ENCODE results near the gene GPN3.

GPN3 gene

DNA sequence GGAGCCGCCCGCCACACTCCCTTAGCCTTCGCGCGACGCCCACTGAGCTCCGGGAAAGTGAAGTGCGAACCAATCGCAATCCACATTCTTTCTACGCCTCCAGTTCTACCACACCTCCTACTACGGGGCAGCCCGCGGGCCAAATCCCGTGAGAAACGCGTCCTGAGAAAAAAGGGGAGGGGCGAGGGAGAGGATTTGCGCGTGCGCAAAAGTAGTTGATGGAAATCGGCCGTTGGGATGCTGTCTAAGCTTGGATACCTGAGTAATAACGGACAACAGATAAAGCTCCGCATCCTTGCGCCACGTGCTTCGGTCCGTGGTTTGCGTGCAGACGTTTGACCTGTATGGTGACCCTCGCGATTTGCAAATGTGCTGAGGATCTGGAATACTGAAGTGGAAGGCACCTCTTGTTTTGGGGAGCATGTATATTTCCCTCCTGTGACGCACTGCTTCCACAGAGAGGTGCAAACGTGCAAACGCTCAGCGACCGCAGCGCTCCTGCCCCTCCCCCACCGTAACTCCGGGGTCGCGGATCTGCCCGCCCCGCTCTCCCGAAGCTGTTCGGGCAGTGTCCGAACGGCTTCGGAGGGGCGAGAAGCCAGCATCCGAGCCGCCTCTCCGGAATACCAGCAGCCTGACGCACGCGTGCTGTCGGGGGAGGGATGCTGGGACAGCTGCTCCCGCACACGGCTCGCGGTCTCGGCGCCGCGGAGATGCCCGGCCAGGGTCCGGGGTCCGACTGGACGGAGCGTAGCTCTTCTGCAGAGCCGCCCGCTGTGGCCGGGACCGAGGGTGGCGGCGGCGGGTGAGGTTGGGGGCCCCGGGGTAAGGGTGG lies at the start of gene GPN3, which contains the start of gene FAM216A:
Gene GPN3 (minus strand): TSS at position 44 of the 835 bp plus-strand sequence. CDS start 54 bp downstream, outside the sequence.
Gene FAM216A (plus strand): TSS at position 632 of the 835 bp plus-strand sequence. CDS start 31 bp downstream, at position 663.
- Histone ChIP-seq H3K4me2 (ENCODE audit: low read length) (peak within 1 kb of the TSS; percentile 77), H4K20me1 (ENCODE audit: insufficient read depth, low read length) (no peaks in the 10 kb centered on the region), H3K27me3 (ENCODE audit: insufficient read depth, low read length) (no peaks in the 10 kb centered on the region), H3K79me2 (ENCODE audit: insufficient read depth, low read length) (peaks cover 10% of the 10 kb centered on the region), H3K9ac (ENCODE audit: low read length) (peak within 1 kb of the TSS; percentile 99), H3K4me1 (ENCODE audit: insufficient read depth, low read length, severe bottlenecking) (peaks cover 17% of the 10 kb centered on the region), H3K4me3 (ENCODE audit: low read depth, low read length, poor library complexity, severe bottlenecking) (peak within 1 kb of the TSS; percentile 93), H3K9me3 (ENCODE audit: low read length) (no peaks in the 10 kb centered on the region), H2AFZ (ENCODE audit: low read length) (no peak within 1 kb of the TSS), H3F3A (ENCODE audit: insufficient read depth, low read length) (no peaks in the 10 kb centered on the region), H3K9me2 (ENCODE audit: low read depth, low read length) (no peaks in the 10 kb centered on the region), H3K27ac (ENCODE audit: low read depth, low read length, poor library complexity, severe bottlenecking) (peak within 1 kb of the TSS; percentile 91), H3K36me3 (ENCODE audit: insufficient read depth, low read length) (peaks cover 8% of the 10 kb centered on the region; the same call in 1 of the 2 replicates)
- TF ChIP-seq EZH2 (IDR thresholded peaks at IDR 0.05; ENCODE audit: borderline replicate concordance, low read length) (no peak), CTCF (IDR thresholded peaks at IDR 0.05; ENCODE audit: low read length) (no peak)

DNA sequence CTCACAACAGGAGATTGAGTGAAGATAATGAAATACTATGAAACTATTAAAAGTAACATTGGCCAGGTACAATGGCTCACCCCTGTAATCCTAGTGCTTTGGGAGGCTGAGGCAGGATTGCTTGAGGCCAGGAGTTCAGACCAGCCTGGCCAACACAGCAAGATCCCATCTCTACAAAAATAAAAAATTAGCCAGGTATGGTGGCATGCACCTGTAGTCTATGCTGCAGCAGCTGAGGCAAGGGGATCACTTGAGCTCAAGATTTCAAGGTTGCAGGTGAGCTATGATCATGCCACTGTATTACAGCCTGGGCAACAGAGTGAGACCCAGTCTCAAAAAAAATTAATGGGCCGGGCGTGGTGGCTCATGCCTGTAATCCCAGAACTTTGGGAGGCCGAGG lies 48.9 kb upstream of the GPN3 start:
- Histone ChIP-seq H3F3A (ENCODE audit: insufficient read depth, low read length) (no peaks in the 10 kb centered on the region), H3K9me2 (ENCODE audit: low read depth, low read length) (no peaks in the 10 kb centered on the region), H2AFZ (ENCODE audit: low read length) (no peak overlapping the region), H3K4me2 (ENCODE audit: low read length) (no peak overlapping the region), H3K27me3 (ENCODE audit: insufficient read depth, low read length) (no peaks in the 10 kb centered on the region), H3K4me1 (ENCODE audit: insufficient read depth, low read length, severe bottlenecking) (no peaks in the 10 kb centered on the region), H3K79me2 (ENCODE audit: insufficient read depth, low read length) (no peaks in the 10 kb centered on the region), H3K9me3 (ENCODE audit: low read length) (no peaks in the 10 kb centered on the region), H4K20me1 (ENCODE audit: insufficient read depth, low read length) (no peaks in the 10 kb centered on the region), H3K9ac (ENCODE audit: low read length) (no peak overlapping the region), H3K27ac (ENCODE audit: low read depth, low read length, poor library complexity, severe bottlenecking) (no peak overlapping the region), H3K36me3 (ENCODE audit: insufficient read depth, low read length) (no peaks in the 10 kb centered on the region), H3K4me3 (ENCODE audit: low read depth, low read length, poor library complexity, severe bottlenecking) (no peak overlapping the region)
- TF ChIP-seq EZH2 (IDR thresholded peaks at IDR 0.05; ENCODE audit: borderline replicate concordance, low read length): no peak
- no peak for TF ChIP-seq CTCF (IDR thresholded peaks at IDR 0.05; ENCODE audit: low read length)

DNA sequence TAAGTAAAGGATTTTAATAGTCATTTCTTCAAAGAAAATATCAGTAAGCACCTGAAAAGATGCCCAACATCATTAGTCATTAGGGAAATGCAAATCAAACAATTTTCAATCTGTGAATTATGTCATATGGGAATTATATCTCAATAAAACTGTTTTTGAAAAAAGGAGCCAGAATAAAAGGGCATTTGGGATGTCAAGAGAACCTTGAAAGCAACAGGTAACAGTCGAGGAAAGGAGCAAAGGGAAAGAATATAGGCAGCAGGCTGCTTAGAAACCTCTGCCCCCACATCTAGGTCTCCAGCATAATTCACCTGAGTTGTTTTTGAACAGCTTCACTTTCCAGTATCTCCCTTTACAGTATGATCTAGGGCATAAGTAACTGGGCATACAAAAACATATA lies 46.3 kb upstream of the GPN3 start:
- no peak overlapping the region for H2AFZ ChIP-seq (ENCODE audit: low read length)
- H3K36me3 ChIP-seq (ENCODE audit: insufficient read depth, low read length): no peaks in the 10 kb centered on the region
- H3K27me3 ChIP-seq (ENCODE audit: insufficient read depth, low read length): no peaks in the 10 kb centered on the region
- H3K4me3 ChIP-seq (ENCODE audit: low read depth, low read length, poor library complexity, severe bottlenecking): no peak overlapping the region
- H3K27ac ChIP-seq (ENCODE audit: low read depth, low read length, poor library complexity, severe bottlenecking): no peak overlapping the region
- no peaks in the 10 kb centered on the region for H3K9me3 ChIP-seq (ENCODE audit: low read length)
- H3K4me1 ChIP-seq (ENCODE audit: insufficient read depth, low read length, severe bottlenecking): no peaks in the 10 kb centered on the region
- no peaks in the 10 kb centered on the region for H3F3A ChIP-seq (ENCODE audit: insufficient read depth, low read length)
- no peak for TF ChIP-seq EZH2 (IDR thresholded peaks at IDR 0.05; ENCODE audit: borderline replicate concordance, low read length)
- TF ChIP-seq CTCF (IDR thresholded peaks at IDR 0.05; ENCODE audit: low read length): no peak
- H4K20me1 ChIP-seq (ENCODE audit: insufficient read depth, low read length): no peaks in the 10 kb centered on the region
- no peak overlapping the region for H3K4me2 ChIP-seq (ENCODE audit: low read length)
- H3K9ac ChIP-seq (ENCODE audit: low read length): no peak overlapping the region
- H3K9me2 ChIP-seq (ENCODE audit: low read depth, low read length): no peaks in the 10 kb centered on the region
- H3K79me2 ChIP-seq (ENCODE audit: insufficient read depth, low read length): no peaks in the 10 kb centered on the region

Data from OCI-LY1 (cell line).